ENCODE data around the gene PCA3.

GRCh38 chr9:76737154-76737902 lies 26.9 kb upstream of the PCA3 start:
- TF ChIP-seq CREM (IDR thresholded peaks at IDR 0.05; ENCODE audit: low read depth), result no peak
- TF ChIP-seq BRF1 (IDR thresholded peaks at IDR 0.05; ENCODE audit: borderline replicate concordance, extremely low read depth, insufficient read length), result no peak
- no peak for TF ChIP-seq POLR2A (conservative IDR thresholded peaks at IDR 0.05)
- no peak for TF ChIP-seq TEAD2 (tag; IDR thresholded peaks at IDR 0.05)
- no peak for TF ChIP-seq BMI1 (IDR thresholded peaks at IDR 0.05; ENCODE audit: low read length)
- TF ChIP-seq TAF1 (IDR thresholded peaks at IDR 0.05; ENCODE audit: control insufficient read depth, extremely low read depth, insufficient read depth, low read length, severe bottlenecking), result no peak
- no peak for TF ChIP-seq LCOR (CRISPR knock-in tag; IDR thresholded peaks at IDR 0.05)
